WERI-Rb-1 (cell line): ENCODE results near the gene SRL.
A peak's percentile ranks its signal among the peaks of the same experiment; 100 is the strongest.
"Not testable (repeated sequence)": the region's sequence is repeated elsewhere in the genome, so short reads cannot be mapped to it uniquely, and the experiment has no call there.

Experiments
- DNase-seq: peaks from one replicate; pipeline ENCODE4 v3.0.0-alpha.2; 2020
- H3K27ac ChIP-seq: fragments of 250-450 bp; sonication (Bioruptor Pico); 2 replicates; pipeline ENCODE4 v1.5.1; 2020; ENCODE audit warnings: mild to moderate bottlenecking, moderate library complexity
- H3K27me3 ChIP-seq: fragments of 250-450 bp; sonication (Bioruptor Pico); 2 replicates; pipeline ENCODE4 v1.5.1; 2021; ENCODE audit warnings: mild to moderate bottlenecking, low read depth, moderate library complexity; ENCODE audit not compliant: insufficient read depth, severe bottlenecking
- H3K36me3 ChIP-seq: fragments of 250-450 bp; sonication (Bioruptor Pico); 2 replicates; pipeline ENCODE4 v1.5.1; 2020; ENCODE audit warnings: mild to moderate bottlenecking, moderate library complexity
- H3K4me3 ChIP-seq: 2 replicates; pipeline ENCODE4 v1.5.1; 2011; ENCODE audit warnings: low read depth, mild to moderate bottlenecking, control low read depth, low read length
- H3K9me3 ChIP-seq: fragments of 250-450 bp; sonication (Bioruptor Pico); 2 replicates; pipeline ENCODE4 v1.5.1; 2021; ENCODE audit warnings: mild to moderate bottlenecking, moderate library complexity; ENCODE audit not compliant: severe bottlenecking
- TF ChIP-seq, protein P1 (sequence below): IDR thresholded peaks from 2 replicates; pipeline ENCODE4 v1.5.1; 2011; ENCODE audit warnings: low read depth, mild to moderate bottlenecking, control low read depth, inconsistent platforms, low read length

The SRL gene

DNA sequence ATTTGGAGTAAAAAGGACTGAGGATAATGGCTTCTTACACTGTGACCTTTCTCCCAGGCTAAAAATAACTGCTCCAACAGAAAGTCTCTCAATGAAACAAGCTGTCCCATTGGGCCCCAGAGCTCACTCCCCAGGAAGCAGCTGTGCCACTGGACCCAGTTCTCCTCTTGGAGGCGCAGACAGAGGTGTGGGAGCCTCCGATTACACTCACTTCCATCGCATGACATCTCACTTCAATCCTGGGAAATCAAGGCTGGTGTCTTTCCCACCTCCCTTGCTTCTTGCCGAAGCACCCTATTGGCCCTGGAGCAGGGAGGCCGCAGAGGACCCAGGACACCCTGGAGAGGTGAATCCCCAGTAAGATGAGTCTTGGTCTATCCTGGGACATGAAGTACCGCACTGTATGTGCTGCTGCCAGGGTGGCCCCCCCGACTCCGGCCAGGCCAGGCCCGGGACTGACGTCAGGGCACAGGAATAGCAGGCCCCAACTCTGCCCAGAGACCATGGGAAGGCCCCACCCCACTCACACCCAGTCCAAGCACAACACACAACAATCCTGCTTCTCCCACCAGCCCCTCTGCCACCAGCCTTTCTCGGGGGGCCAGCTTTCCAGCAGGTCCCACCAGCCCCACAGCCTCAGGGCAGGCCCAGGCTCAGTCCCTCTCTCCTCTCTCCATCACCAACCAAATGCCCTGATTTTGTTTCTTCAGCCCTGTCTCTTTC is 29.5 kb downstream of the SRL start:
- no peaks in the 10 kb centered on the region for H3K36me3 ChIP-seq
- no peaks in the 10 kb centered on the region for H3K9me3 ChIP-seq
- TF ChIP-seq, protein P1, sequence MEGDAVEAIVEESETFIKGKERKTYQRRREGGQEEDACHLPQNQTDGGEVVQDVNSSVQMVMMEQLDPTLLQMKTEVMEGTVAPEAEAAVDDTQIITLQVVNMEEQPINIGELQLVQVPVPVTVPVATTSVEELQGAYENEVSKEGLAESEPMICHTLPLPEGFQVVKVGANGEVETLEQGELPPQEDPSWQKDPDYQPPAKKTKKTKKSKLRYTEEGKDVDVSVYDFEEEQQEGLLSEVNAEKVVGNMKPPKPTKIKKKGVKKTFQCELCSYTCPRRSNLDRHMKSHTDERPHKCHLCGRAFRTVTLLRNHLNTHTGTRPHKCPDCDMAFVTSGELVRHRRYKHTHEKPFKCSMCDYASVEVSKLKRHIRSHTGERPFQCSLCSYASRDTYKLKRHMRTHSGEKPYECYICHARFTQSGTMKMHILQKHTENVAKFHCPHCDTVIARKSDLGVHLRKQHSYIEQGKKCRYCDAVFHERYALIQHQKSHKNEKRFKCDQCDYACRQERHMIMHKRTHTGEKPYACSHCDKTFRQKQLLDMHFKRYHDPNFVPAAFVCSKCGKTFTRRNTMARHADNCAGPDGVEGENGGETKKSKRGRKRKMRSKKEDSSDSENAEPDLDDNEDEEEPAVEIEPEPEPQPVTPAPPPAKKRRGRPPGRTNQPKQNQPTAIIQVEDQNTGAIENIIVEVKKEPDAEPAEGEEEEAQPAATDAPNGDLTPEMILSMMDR = no peak
- H3K4me3 ChIP-seq = no peak overlapping the region
- no peaks in the 10 kb centered on the region for H3K27me3 ChIP-seq
- no peak for DNase-seq
- H3K27ac ChIP-seq = no peak overlapping the region

DNA sequence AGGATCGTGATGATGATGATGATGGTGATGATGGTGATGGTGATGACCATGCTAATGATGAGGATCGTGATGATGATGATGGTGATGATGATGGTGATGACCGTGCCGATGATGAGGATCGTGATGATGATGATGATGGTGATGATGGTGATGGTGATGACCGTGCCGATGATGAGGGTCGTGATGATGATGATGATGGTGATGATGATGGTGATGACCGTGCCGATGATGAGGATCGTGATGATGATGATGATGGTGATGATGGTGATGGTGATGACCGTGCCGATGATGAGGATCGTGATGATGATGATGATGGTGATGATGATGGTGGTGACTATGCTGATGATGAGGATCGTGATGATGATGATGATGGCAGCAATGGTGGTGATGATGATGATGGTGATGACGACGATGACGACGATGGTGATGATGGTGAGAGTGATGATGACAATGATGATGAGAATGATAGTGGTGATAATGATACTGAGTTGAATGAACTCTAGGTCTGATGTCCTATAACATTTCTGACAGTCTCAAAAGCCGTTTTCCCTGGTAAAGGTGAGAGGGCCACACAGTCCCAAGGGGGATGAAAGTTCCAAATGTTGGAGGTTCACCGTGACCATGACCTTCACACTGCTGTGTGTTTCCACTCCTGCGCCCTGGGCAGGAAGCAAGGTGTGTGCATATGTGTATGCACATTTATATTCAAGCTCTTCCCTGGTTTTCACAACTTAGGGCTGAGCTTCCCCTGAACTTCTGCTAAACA is 30.3 kb downstream of the SRL start:
- H3K9me3 ChIP-seq, H3K27me3 ChIP-seq, H3K27ac ChIP-seq, H3K4me3 ChIP-seq, DNase-seq, H3K36me3 ChIP-seq: not testable (repeated sequence)

DNA sequence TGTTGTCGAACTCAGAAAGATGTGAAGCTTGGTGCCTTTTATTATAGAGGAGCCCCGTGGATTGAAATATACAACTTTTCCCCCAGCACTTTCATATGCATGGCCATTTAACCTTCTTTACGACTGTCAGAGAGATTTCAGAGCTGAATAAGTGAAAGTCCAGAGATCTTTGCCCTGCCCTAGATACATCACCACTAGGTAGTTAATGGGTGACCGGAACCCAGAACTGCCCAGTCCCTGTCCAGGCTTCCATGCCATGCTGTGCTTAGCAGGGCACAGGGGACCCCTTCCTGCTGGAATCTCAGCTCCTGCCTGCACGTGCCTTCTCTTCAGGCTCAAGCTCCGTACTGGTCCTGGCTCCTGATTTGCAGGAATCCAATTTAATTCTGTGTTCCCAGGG is 32.2 kb downstream of the SRL start:
- Histone ChIP-seq H3K4me3 (no peak overlapping the region), H3K27ac (peak overlapping the region; percentile 73), H3K9me3 (no peaks in the 10 kb centered on the region), H3K27me3 (no peaks in the 10 kb centered on the region), H3K36me3 (no peaks in the 10 kb centered on the region)
- no peak for DNase-seq
- TF ChIP-seq, protein P1 = no peak

DNA sequence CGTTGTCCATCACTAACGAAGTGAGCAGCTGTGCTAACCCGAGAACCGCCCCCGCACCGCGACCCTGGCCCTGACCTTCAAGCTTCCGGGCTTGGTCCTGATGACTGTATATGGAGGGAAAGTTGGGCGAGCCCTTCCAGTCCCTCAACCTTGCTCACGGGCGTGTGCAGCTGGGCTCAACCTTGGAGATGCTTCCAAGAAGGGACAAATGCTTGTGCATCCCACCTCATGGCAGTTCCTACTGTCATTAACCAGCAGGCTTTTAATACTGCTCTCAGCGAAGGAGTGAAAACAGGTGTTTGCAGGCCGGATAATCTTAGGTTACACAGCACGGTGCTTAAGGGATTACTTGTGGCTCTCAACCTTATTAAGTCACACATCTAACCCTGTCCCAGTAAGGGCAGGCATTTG is 33.5 kb downstream of the SRL start:
- Histone ChIP-seq H3K36me3 (no peaks in the 10 kb centered on the region), H3K27me3 (no peaks in the 10 kb centered on the region), H3K4me3 (no peak overlapping the region), H3K9me3 (no peaks in the 10 kb centered on the region), H3K27ac (peak overlapping the region; percentile 73)
- TF ChIP-seq, protein P1 = no peak
- peak; percentile 88 for DNase-seq

DNA sequence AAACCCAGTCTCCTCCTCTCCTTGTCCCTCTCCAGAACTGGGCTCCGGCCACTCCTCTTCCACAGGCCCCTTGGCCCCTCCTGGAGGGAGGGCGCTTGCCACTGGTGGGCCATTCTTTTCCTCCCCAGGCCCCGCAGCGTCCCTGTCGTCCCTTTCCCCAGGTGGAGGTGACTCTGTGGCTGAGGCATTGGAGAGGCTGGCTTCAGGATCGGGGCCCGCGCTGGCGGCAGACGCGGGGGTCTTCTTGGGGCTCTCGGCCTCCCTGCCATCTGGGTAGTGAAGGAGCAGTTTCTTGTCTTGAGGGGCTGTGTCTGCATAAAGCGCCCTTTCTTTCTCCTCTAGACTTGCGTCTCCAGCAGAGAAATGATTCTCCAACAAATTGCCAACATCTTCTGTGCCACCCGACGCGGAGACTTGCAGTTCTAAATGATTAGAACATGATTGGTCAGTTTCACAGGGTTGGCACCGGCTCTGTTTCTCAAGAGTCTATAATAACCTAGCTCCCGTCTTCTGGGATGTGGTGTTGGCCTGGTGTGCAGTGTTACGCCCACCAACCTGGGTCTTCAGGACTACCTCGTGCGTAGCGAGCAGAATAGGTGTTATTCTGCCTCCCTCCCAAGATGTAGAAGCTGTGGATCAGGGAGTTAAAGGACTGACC is 34.1 kb downstream of the SRL start:
- Histone ChIP-seq H3K36me3 (no peaks in the 10 kb centered on the region), H3K27ac (peak overlapping the region; percentile 73), H3K9me3 (no peaks in the 10 kb centered on the region), H3K4me3 (no peak overlapping the region), H3K27me3 (no peaks in the 10 kb centered on the region)
- TF ChIP-seq, protein P1 = no peak
- DNase-seq = no peak

DNA sequence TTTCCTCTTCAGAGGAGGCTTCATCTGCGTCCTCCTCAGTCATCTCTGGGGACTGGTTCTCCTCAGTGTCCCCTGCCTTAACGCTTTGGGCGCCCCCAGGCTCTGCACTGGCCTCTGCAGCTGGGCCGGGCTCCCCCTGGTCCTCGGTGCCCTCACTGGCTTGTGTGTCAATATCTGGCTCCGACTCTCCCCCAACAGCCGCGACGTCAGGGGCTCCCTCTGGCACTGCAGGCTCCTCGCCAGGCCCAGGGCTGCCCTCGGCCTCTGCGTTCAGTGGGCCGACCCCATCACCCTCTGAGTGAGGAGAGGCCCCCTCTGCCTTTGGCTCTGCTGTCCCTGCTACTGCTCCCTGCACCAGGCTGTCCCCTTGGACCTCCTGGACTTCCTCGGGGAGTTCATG is 34.7 kb downstream of the SRL start:
- Histone ChIP-seq H3K27me3 (no peaks in the 10 kb centered on the region), H3K4me3 (no peak overlapping the region), H3K36me3 (no peaks in the 10 kb centered on the region), H3K27ac (peak overlapping the region; percentile 73; the same call in 1 of the 2 replicates), H3K9me3 (no peaks in the 10 kb centered on the region)
- DNase-seq = no peak
- TF ChIP-seq, protein P1 = no peak
